H1 (cell line): ENCODE results near the gene IL19.

ENCODE experiments used
- GABPA ChIP-seq: IDR thresholded peaks from 2 replicates; pipeline ENCODE4 v1.6.1; 2011; ENCODE audit warnings: mild to moderate bottlenecking, low read length, moderate library complexity, borderline replicate concordance; ENCODE audit not compliant: insufficient read depth
- HDAC6 ChIP-seq: IDR thresholded peaks from one replicate; pipeline ENCODE4 v1.7.1; 2012; ENCODE audit warnings: low read depth, mild to moderate bottlenecking, inconsistent platforms, low read length, moderate library complexity
- MAFK ChIP-seq: IDR thresholded peaks from 2 replicates; pipeline ENCODE4 v1.6.1; 2012; ENCODE audit warnings: low read depth, mild to moderate bottlenecking, improper control_type of control experiment, low read length
- POLR2A ChIP-seq, 2 experiments: IDR thresholded peaks; 1 replicate in 1 of 2; 2 replicates in 1 of 2; pipeline ENCODE4 v1.6.1; 2011; ENCODE audit warnings: low read depth in 2 of 2, low read length in 2 of 2, mild to moderate bottlenecking in 2 of 2; ENCODE audit errors: control extremely low read depth in 1 of 2
- TF ChIP-seq, protein P1 (sequence below): IDR thresholded peaks from 2 replicates; pipeline ENCODE4 v1.6.1; 2012; ENCODE audit warnings: inconsistent platforms
- TF ChIP-seq, protein P2 (sequence below): IDR thresholded peaks from 2 replicates; pipeline ENCODE4 v1.6.1; 2012; ENCODE audit warnings: low read length, inconsistent platforms
- TF ChIP-seq, protein P3 (sequence below): IDR thresholded peaks from 2 replicates; pipeline ENCODE4 v1.6.1; 2011; ENCODE audit warnings: low read length, improper control_type of control experiment

DNA sequence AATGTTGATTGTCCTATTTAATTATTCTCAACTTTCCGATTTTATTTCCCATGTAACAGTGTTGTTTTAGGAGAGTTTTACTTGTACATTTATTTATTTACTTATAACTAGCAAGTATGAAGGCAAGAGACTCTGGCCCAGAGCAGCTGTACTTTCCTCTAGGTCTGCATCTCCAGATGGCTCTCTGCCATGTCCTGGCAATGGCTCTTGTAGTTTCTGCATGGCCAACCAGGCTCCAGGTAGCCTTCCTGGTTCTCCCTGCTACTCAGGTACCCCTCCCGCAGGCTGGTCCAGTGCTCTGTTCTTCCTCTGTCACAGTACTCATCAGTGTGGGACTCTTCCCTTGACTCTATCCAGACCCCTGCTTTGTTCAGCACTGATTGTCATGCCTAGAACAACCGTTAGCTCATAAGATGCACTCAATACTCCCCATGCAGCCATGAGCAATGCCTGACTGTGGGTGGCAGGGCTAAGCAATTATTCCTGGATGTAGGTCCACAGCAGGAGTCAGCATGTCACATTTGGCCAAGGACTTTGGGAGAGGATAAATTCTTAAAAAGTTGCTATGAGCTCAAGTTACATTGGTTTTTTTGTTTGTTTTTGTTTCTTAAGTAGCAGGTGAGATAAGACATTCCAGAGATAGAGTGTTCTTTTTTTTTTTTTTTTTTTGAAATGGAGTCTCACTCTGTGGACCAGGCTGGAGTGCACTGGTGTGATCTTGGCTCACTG lies 84.0 kb downstream of the IL19 start:
- TF ChIP-seq HDAC6 (no peak), MAFK (no peak), POLR2A (IDR thresholded peaks at IDR 0.05; ENCODE audit: control extremely low read depth in 1 of 2, low read depth in 2 of 2, low read length in 2 of 2) (no peak), GABPA (no peak)
- TF ChIP-seq, protein P1, sequence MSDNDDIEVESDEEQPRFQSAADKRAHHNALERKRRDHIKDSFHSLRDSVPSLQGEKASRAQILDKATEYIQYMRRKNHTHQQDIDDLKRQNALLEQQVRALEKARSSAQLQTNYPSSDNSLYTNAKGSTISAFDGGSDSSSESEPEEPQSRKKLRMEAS = no peak
- TF ChIP-seq, protein P2, sequence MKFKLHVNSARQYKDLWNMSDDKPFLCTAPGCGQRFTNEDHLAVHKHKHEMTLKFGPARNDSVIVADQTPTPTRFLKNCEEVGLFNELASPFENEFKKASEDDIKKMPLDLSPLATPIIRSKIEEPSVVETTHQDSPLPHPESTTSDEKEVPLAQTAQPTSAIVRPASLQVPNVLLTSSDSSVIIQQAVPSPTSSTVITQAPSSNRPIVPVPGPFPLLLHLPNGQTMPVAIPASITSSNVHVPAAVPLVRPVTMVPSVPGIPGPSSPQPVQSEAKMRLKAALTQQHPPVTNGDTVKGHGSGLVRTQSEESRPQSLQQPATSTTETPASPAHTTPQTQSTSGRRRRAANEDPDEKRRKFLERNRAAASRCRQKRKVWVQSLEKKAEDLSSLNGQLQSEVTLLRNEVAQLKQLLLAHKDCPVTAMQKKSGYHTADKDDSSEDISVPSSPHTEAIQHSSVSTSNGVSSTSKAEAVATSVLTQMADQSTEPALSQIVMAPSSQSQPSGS = no peak
- TF ChIP-seq, protein P3, sequence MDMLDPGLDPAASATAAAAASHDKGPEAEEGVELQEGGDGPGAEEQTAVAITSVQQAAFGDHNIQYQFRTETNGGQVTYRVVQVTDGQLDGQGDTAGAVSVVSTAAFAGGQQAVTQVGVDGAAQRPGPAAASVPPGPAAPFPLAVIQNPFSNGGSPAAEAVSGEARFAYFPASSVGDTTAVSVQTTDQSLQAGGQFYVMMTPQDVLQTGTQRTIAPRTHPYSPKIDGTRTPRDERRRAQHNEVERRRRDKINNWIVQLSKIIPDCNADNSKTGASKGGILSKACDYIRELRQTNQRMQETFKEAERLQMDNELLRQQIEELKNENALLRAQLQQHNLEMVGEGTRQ = no peak
